ENCODE measurements around the gene GOT2. TPM values are rescaled to one million over a fixed set of nuclear protein-coding genes. Genes with fewer than 3 reads are reported as not detected.
A peak's percentile ranks its signal among the peaks of the same experiment; 100 is the strongest.

The GOT2 gene
- total RNA-seq, 3 donors from 2014 or later (not counting 1 experiment from before 2014, with no cell fraction given): 21.1 to 32.5 (median 32.0) TPM

DNA sequence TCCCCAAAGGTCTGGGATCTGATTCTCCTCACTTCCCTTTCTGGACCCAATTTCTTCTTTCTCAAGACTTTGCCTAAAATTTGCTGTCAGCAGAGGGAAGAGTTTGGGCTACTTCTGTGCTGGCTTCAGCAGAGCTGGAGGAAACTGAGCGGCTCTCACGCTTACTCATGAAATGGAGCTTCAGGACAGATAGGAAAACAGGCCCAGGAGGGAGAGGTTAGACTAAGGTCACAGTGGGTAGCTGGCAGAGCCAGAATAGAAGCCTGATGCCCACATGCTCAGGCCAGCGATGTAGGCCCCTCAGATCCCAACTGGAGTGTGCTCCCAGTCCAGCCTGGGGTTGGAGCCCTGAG is 50.1 kb downstream of the GOT2 start:
- 17% methylated on average over 3 of the region's 3 CpGs for WGBS (ENCODE audit: insufficient coverage)
- Mint-ChIP-seq H3K4me3 (peak overlapping the region; percentile 91), H3K4me1 (peaks cover 17 to 25% of the 10 kb centered on the region in 2 donors), H3K36me3 (no peaks in the 10 kb centered on the region), H3K27ac (peak overlapping the region; percentile 34 to 88), H3K27me3 (ENCODE audit: low read depth in 2 of 2) (peaks cover 0 to 3% of the 10 kb centered on the region in 2 donors), H3K9me3 (no peaks in the 10 kb centered on the region)
- Histone ChIP-seq H3K27ac (ENCODE audit: low read length) (peak overlapping the region; percentile 14), H3K4me3 (ENCODE audit: low read length) (peak overlapping the region; percentile 94), H3K9me3 (ENCODE audit: control insufficient read depth, insufficient read depth, low read length) (no peaks in the 10 kb centered on the region), H3K36me3 (ENCODE audit: control insufficient read depth, insufficient read depth, low read length) (peaks cover 4% of the 10 kb centered on the region), H3K27me3 (ENCODE audit: control insufficient read depth, insufficient read depth, low read length) (no peaks in the 10 kb centered on the region), H3K4me1 (ENCODE audit: control insufficient read depth, insufficient read depth, low read length) (peaks cover 19% of the 10 kb centered on the region)
- DNase-seq: no peak
- ATAC-seq: peak in 1 of 3 donors; percentile 14
- intact Hi-C loops (cut with micrococcal nuclease): no loop called here
- TF ChIP-seq, protein P1, sequence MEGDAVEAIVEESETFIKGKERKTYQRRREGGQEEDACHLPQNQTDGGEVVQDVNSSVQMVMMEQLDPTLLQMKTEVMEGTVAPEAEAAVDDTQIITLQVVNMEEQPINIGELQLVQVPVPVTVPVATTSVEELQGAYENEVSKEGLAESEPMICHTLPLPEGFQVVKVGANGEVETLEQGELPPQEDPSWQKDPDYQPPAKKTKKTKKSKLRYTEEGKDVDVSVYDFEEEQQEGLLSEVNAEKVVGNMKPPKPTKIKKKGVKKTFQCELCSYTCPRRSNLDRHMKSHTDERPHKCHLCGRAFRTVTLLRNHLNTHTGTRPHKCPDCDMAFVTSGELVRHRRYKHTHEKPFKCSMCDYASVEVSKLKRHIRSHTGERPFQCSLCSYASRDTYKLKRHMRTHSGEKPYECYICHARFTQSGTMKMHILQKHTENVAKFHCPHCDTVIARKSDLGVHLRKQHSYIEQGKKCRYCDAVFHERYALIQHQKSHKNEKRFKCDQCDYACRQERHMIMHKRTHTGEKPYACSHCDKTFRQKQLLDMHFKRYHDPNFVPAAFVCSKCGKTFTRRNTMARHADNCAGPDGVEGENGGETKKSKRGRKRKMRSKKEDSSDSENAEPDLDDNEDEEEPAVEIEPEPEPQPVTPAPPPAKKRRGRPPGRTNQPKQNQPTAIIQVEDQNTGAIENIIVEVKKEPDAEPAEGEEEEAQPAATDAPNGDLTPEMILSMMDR (IDR thresholded peaks at IDR 0.05): no peak

DNA sequence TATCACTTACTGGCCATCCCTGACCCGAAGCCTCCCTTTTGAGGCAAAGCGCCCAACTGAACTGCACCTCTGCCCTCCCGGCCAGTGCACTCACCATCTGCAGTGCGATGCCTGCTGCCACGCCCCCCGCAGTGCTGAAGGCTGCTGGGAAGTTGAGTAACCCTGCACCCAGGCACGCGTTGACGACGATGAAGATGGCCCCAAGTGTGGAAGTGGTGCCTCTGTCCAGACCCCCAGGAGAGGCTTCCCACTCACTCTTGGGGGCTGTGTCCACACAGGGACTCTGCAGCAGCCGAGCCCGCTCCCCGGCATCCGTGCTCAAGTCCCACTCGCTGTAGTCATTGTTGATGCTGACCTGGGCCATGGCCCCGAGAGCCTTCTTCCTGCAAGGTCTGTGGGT is 54.4 kb downstream of the GOT2 start:
- peaks cover 14 to 24% of the 10 kb centered on the region in 2 donors for H3K4me1 Mint-ChIP-seq
- H3K4me1 ChIP-seq (ENCODE audit: control insufficient read depth, insufficient read depth, low read length): peaks cover 15% of the 10 kb centered on the region
- no peak overlapping the region for H3K27ac Mint-ChIP-seq
- 92% methylated on average over 16 of the region's 16 CpGs for WGBS (ENCODE audit: insufficient coverage)
- ATAC-seq (no peak), DNase-seq (no peak)
- intact Hi-C loops (cut with micrococcal nuclease): no loop called here
- H3K27ac ChIP-seq (ENCODE audit: low read length): no peak overlapping the region
- TF ChIP-seq, protein P1 (IDR thresholded peaks at IDR 0.05): no peak
- H3K4me3 Mint-ChIP-seq: no peak overlapping the region
- H3K27me3 Mint-ChIP-seq (ENCODE audit: low read depth in 2 of 2): no peaks in the 10 kb centered on the region
- H3K9me3 Mint-ChIP-seq: no peaks in the 10 kb centered on the region
- H3K36me3 ChIP-seq (ENCODE audit: control insufficient read depth, insufficient read depth, low read length): peaks cover 4% of the 10 kb centered on the region
- no peaks in the 10 kb centered on the region for H3K27me3 ChIP-seq (ENCODE audit: control insufficient read depth, insufficient read depth, low read length)
- H3K36me3 Mint-ChIP-seq: no peaks in the 10 kb centered on the region
- H3K4me3 ChIP-seq (ENCODE audit: low read length): no peak overlapping the region
- no peaks in the 10 kb centered on the region for H3K9me3 ChIP-seq (ENCODE audit: control insufficient read depth, insufficient read depth, low read length)

DNA sequence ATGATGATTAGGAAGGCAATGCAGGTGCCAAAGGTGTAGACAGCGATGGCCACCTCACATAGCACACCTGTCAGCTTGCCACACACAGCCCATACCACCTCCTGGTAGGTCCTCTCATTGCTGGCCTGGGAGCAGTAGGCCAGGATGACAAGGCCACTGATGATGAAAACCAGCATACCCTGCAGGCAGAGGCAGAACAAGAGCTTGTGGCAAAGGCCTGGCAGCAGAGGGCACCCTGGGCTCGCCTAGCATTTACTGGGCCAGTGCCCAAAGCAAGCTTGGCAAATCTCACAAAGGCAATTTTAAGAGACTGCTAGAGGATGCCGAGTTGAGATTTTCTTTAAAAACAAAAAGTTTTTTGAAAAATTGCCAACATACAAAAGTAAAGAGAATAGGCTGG is 55.4 kb downstream of the GOT2 start:
- Mint-ChIP-seq H3K36me3 (no peaks in the 10 kb centered on the region), H3K4me3 (no peak overlapping the region), H3K27ac (no peak overlapping the region), H3K4me1 (peaks cover 6 to 14% of the 10 kb centered on the region in 2 donors), H3K9me3 (no peaks in the 10 kb centered on the region), H3K27me3 (ENCODE audit: low read depth in 2 of 2) (no peaks in the 10 kb centered on the region)
- WGBS (ENCODE audit: insufficient coverage): 87% methylated on average over 3 of the region's 3 CpGs
- H3K4me1 ChIP-seq (ENCODE audit: control insufficient read depth, insufficient read depth, low read length): peaks cover 4% of the 10 kb centered on the region
- no peak overlapping the region for H3K4me3 ChIP-seq (ENCODE audit: low read length)
- no peaks in the 10 kb centered on the region for H3K27me3 ChIP-seq (ENCODE audit: control insufficient read depth, insufficient read depth, low read length)
- ATAC-seq: no peak
- TF ChIP-seq, protein P1 (IDR thresholded peaks at IDR 0.05): no peak
- H3K27ac ChIP-seq (ENCODE audit: low read length): no peak overlapping the region
- no peaks in the 10 kb centered on the region for H3K9me3 ChIP-seq (ENCODE audit: control insufficient read depth, insufficient read depth, low read length)
- no peak for DNase-seq
- intact Hi-C loops (cut with micrococcal nuclease): no loop called here
- peaks cover 4% of the 10 kb centered on the region for H3K36me3 ChIP-seq (ENCODE audit: control insufficient read depth, insufficient read depth, low read length)

DNA sequence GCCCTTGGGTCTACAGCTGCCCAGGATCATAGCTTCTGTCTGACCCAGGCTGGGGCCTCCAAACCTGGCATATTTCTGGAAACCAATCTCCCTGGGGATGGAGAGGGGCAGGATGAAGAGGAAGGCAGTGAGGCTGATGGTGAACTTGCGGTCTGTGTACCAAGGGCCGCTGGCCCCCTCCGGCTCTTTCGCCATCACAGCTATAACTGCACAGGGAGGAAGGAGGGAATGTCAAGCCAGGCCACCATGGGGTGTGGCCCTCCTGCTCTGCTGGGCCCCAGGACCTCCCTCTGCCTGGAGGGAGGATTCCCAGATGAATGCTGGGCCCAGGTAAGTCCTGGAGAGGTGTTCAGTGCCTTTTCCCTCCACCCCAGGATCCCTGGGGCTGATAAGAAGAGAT is 55.8 kb downstream of the GOT2 start:
- H3K27me3 ChIP-seq (ENCODE audit: control insufficient read depth, insufficient read depth, low read length): no peaks in the 10 kb centered on the region
- WGBS (ENCODE audit: insufficient coverage): 91% methylated on average over 4 of the region's 4 CpGs
- H3K27ac Mint-ChIP-seq: no peak overlapping the region

More for the DNA sequence above, 55.8 kb downstream of the GOT2 start:
- H3K4me1 ChIP-seq (ENCODE audit: control insufficient read depth, insufficient read depth, low read length): no peaks in the 10 kb centered on the region
- ATAC-seq: no peak
- Mint-ChIP-seq H3K27me3 (ENCODE audit: low read depth in 2 of 2) (no peaks in the 10 kb centered on the region), H3K4me3 (no peak overlapping the region), H3K36me3 (no peaks in the 10 kb centered on the region), H3K4me1 (peaks cover 2 to 10% of the 10 kb centered on the region in 2 donors), H3K9me3 (no peaks in the 10 kb centered on the region)
- intact Hi-C loops (cut with micrococcal nuclease): no loop called here
- no peak overlapping the region for H3K4me3 ChIP-seq (ENCODE audit: low read length)
- no peak for DNase-seq
- H3K9me3 ChIP-seq (ENCODE audit: control insufficient read depth, insufficient read depth, low read length): no peaks in the 10 kb centered on the region
- peaks cover 4% of the 10 kb centered on the region for H3K36me3 ChIP-seq (ENCODE audit: control insufficient read depth, insufficient read depth, low read length)
- H3K27ac ChIP-seq (ENCODE audit: low read length): no peak overlapping the region
- TF ChIP-seq, protein P1 (IDR thresholded peaks at IDR 0.05): no peak

Measured in natural killer cell (primary cell).